Gastrocnemius medialis (tissue), 4 donors: ENCODE measurements around the gene ABCB9.

Source experiments
- CTCF ChIP-seq, 5 experiments: fragments of 450-650 bp in 3 of 5; fragments of 200-600 bp in 2 of 5; sonication (generic) in 2 of 5; IDR thresholded peaks in 4 of 5; conservative IDR thresholded peaks in 1 of 5; 1 replicate in 4 of 5; 2 replicates in 1 of 5; pipeline ENCODE4 v1.5.1; 2016 to 2019; ENCODE audit warnings: antibody characterized with exemption in 5 of 5, mild to moderate bottlenecking in 3 of 5, moderate library complexity in 3 of 5
- POLR2A ChIP-seq, 2 donors: fragments of 450-650 bp; IDR thresholded peaks; one replicate each; pipeline ENCODE4 v1.6.1; 2017; ENCODE audit warnings: antibody characterized with exemption in 2 of 2, mild to moderate bottlenecking in 2 of 2, moderate library complexity in 2 of 2

GRCh38 chr12:122947352-122947792, 18.9 kb downstream of the ABCB9 start:
- peak in 4 of 5 experiments; percentile 8 to 26 (median 10) for TF ChIP-seq CTCF (IDR thresholded peaks at IDR 0.05 in 4 of 5, conservative IDR thresholded peaks at IDR 0.05 in 1 of 5)
- TF ChIP-seq POLR2A (IDR thresholded peaks at IDR 0.05), result no peak
